Neutrophil (primary cell): ENCODE measurements around the gene KRTAP2-3.

Experiments used
- H3K27ac ChIP-seq: fragments of 200-600 bp; sonication (generic); 2 replicates; pipeline ENCODE4 v1.5.1; 2016; ENCODE audit warnings: mild to moderate bottlenecking, moderate library complexity
- H3K27me3 ChIP-seq: fragments of 200-600 bp; sonication (generic); 2 replicates; pipeline ENCODE4 v1.6.0; 2016; ENCODE audit warnings: mild to moderate bottlenecking
- H3K36me3 ChIP-seq: fragments of 200-600 bp; sonication (generic); 2 replicates; pipeline ENCODE4 v1.5.1; 2017
- H3K4me1 ChIP-seq, 2 experiments: fragments of 200-600 bp in 1 of 2; sonication (generic) in 1 of 2; 1 replicate in 1 of 2; 2 replicates in 1 of 2; pipeline versions ENCODE4 v1.5.1 to v1.6.1; 2013 to 2016; ENCODE audit warnings: low read depth in 1 of 2, low read length in 1 of 2, mild to moderate bottlenecking in 1 of 2, moderate library complexity in 1 of 2; ENCODE audit not compliant: control insufficient read depth in 1 of 2, insufficient read depth in 1 of 2
- H3K4me3 ChIP-seq, 2 experiments: fragments of 200-600 bp in 1 of 2; sonication (generic) in 1 of 2; 1 replicate in 1 of 2; 2 replicates in 1 of 2; pipeline ENCODE4 v1.5.1; 2013 to 2016; ENCODE audit warnings: low read depth in 1 of 2, low read length in 1 of 2, mild to moderate bottlenecking in 1 of 2, moderate library complexity in 1 of 2
- H3K9me3 ChIP-seq: fragments of 200-600 bp; sonication (generic); 2 replicates; pipeline ENCODE4 v1.5.1; 2016
- CTCF ChIP-seq: fragments of 200-600 bp; sonication (generic); IDR thresholded peaks from 2 replicates; pipeline ENCODE4 v1.5.1; 2016; ENCODE audit warnings: antibody characterized with exemption

KRTAP2-3 gene

GRCh38 chr17:41029633-41030245 lies 30.2 kb downstream of the KRTAP2-3 start, which contains the start of gene KRTAP1-4:
KRTAP1-4 (minus strand) TSS chr17:41030195; CDS start chr17:41030078, 117 bp downstream.
- TF ChIP-seq CTCF: no peak
- Histone ChIP-seq H3K27ac (no peak within 1 kb of the TSS), H3K27me3 (peaks cover 34% of the 10 kb centered on the region), H3K9me3 (no peaks in the 10 kb centered on the region), H3K36me3 (no peaks in the 10 kb centered on the region), H3K4me1 (no peaks in the 10 kb centered on the region), H3K4me3 (no peak within 1 kb of the TSS)

- H3K27ac ChIP-seq: no peak within 1 kb of the TSS
- no peak for TF ChIP-seq CTCF
Measured at GRCh38 chr17:41026715-41027471, 33.0 kb downstream of the KRTAP2-3 start, which contains the start of gene KRTAP1-5. KRTAP1-5 (minus strand) TSS chr17:41027208; CDS start chr17:41027155, 53 bp downstream.

GRCh38 chr17:41024697-41025096 lies 35.2 kb downstream of the KRTAP2-3 start:
- TF ChIP-seq CTCF: no peak
- H3K27ac ChIP-seq: no peak overlapping the region
- H3K9me3 ChIP-seq: no peaks in the 10 kb centered on the region
- H3K27me3 ChIP-seq: peaks cover 21% of the 10 kb centered on the region
- H3K4me1 ChIP-seq: no peaks in the 10 kb centered on the region
- no peaks in the 10 kb centered on the region for H3K36me3 ChIP-seq
- no peak overlapping the region for H3K4me3 ChIP-seq

More at GRCh38 chr17:41026715-41027471, 33.0 kb downstream of the KRTAP2-3 start, which contains the start of gene KRTAP1-5:
- Histone ChIP-seq H3K27me3 (peaks cover 34% of the 10 kb centered on the region), H3K36me3 (no peaks in the 10 kb centered on the region), H3K9me3 (no peaks in the 10 kb centered on the region), H3K4me1 (no peaks in the 10 kb centered on the region), H3K4me3 (no peak within 1 kb of the TSS)

GRCh38 chr17:41020336-41020735 lies 39.6 kb downstream of the KRTAP2-3 start:
- no peaks in the 10 kb centered on the region for H3K9me3 ChIP-seq
- H3K4me1 ChIP-seq: peaks cover 13 to 15% of the 10 kb centered on the region in 2 experiments
- no peak for TF ChIP-seq CTCF
- H3K27me3 ChIP-seq: peaks cover 4% of the 10 kb centered on the region
- no peak overlapping the region for H3K27ac ChIP-seq
- H3K36me3 ChIP-seq: no peaks in the 10 kb centered on the region
- H3K4me3 ChIP-seq: no peak overlapping the region

- peaks cover 9% of the 10 kb centered on the region for H3K27me3 ChIP-seq
- no peaks in the 10 kb centered on the region for H3K36me3 ChIP-seq
- H3K4me1 ChIP-seq: peaks cover 13 to 15% of the 10 kb centered on the region in 2 experiments
- no peak for TF ChIP-seq CTCF
- no peak overlapping the region for H3K27ac ChIP-seq
- H3K4me3 ChIP-seq: no peak overlapping the region
- no peaks in the 10 kb centered on the region for H3K9me3 ChIP-seq
Measured at GRCh38 chr17:41019415-41019814, 40.5 kb downstream of the KRTAP2-3 start.
